Progenitor cell of endocrine pancreas (in vitro differentiated cells): Measurements from ENCODE around the gene GCAT. TPM values are rescaled to one million over a fixed set of nuclear protein-coding genes. Genes with fewer than 3 reads are reported as not detected.

ENCODE experiments used
- DNase-seq: peaks from one replicate; pipeline ENCODE4 v3.0.0; 2021; ENCODE audit warnings: low spot score; ENCODE audit not compliant: unreplicated experiment
- H3K27ac Mint-ChIP-seq: 2 replicates; pipeline ENCODE4 v1.8.0; 2021; ENCODE audit warnings: mild to moderate bottlenecking, moderate library complexity, mixed read lengths
- H3K27me3 Mint-ChIP-seq: 2 replicates; pipeline ENCODE4 v1.8.0; 2021; ENCODE audit warnings: mixed read lengths
- H3K36me3 Mint-ChIP-seq: 2 replicates; pipeline ENCODE4 v1.8.0; 2022; ENCODE audit warnings: mixed read lengths; ENCODE audit not compliant: insufficient read depth
- H3K4me1 Mint-ChIP-seq: 2 replicates; pipeline ENCODE4 v1.8.0; 2021; ENCODE audit warnings: low read depth, mixed read lengths
- H3K4me3 Mint-ChIP-seq: 2 replicates; pipeline ENCODE4 v1.8.0; 2021; ENCODE audit warnings: low read depth, mild to moderate bottlenecking, moderate library complexity, mixed read lengths
- H3K9me3 Mint-ChIP-seq: 2 replicates; pipeline ENCODE4 v1.8.0; 2021; ENCODE audit warnings: low read depth, mixed read lengths
- CTCF ChIP-seq: fragments of 200-600 bp; sonication (generic); IDR thresholded peaks from one replicate; pipeline ENCODE4 v1.5.0; 2021; ENCODE audit warnings: antibody characterized with exemption, mild to moderate bottlenecking; ENCODE audit not compliant: unreplicated experiment
- total RNA-seq: library from RNA; stranded (reverse); gene quantifications from 2 replicates; pipeline ENCODE4 v1.2.1, GENCODE V29; 2021

GCAT gene
- total RNA-seq, 1 donor from 2014 or later = 20.2 TPM

GRCh38 chr22:37815593-37815992, 7.9 kb downstream of the GCAT start:
- peaks cover 7% of the 10 kb centered on the region for H3K4me1 Mint-ChIP-seq
- H3K36me3 Mint-ChIP-seq = peaks cover 5% of the 10 kb centered on the region
- TF ChIP-seq CTCF = no peak
- DNase-seq = no peak
- H3K9me3 Mint-ChIP-seq = no peaks in the 10 kb centered on the region
- no peak overlapping the region for H3K27ac Mint-ChIP-seq
- no peak overlapping the region for H3K4me3 Mint-ChIP-seq
- peaks cover 16% of the 10 kb centered on the region for H3K27me3 Mint-ChIP-seq

- H3K36me3 Mint-ChIP-seq = peaks cover 5% of the 10 kb centered on the region
- DNase-seq = no peak
- no peak overlapping the region for H3K27ac Mint-ChIP-seq
- no peak overlapping the region for H3K4me3 Mint-ChIP-seq
- H3K4me1 Mint-ChIP-seq = peaks cover 7% of the 10 kb centered on the region
- no peak for TF ChIP-seq CTCF
- peaks cover 22% of the 10 kb centered on the region for H3K27me3 Mint-ChIP-seq
- no peaks in the 10 kb centered on the region for H3K9me3 Mint-ChIP-seq
Measured at GRCh38 chr22:37816543-37817180, 8.9 kb downstream of the GCAT start.

GRCh38 chr22:37817705-37818408, 10.1 kb downstream of the GCAT start:
- peaks cover 5% of the 10 kb centered on the region for H3K36me3 Mint-ChIP-seq
- peak; percentile 95 for TF ChIP-seq CTCF
- H3K4me3 Mint-ChIP-seq = peak overlapping the region; percentile 64
- peak; percentile 87 for DNase-seq
- no peaks in the 10 kb centered on the region for H3K9me3 Mint-ChIP-seq
- H3K27me3 Mint-ChIP-seq = peaks cover 32% of the 10 kb centered on the region
- H3K4me1 Mint-ChIP-seq = peaks cover 11% of the 10 kb centered on the region
- peak overlapping the region; percentile 89 for H3K27ac Mint-ChIP-seq

GRCh38 chr22:37818409-37819104, 10.8 kb downstream of the GCAT start:
- peak; percentile 48 for TF ChIP-seq CTCF
- DNase-seq = peak; percentile 42
- peak overlapping the region; percentile 64 for H3K4me3 Mint-ChIP-seq

GRCh38 chr22:37819105-37819433, 11.3 kb downstream of the GCAT start:
- Mint-ChIP-seq H3K4me1 (peaks cover 11% of the 10 kb centered on the region), H3K36me3 (peaks cover 3% of the 10 kb centered on the region), H3K9me3 (no peaks in the 10 kb centered on the region), H3K27me3 (peaks cover 40% of the 10 kb centered on the region), H3K4me3 (peak overlapping the region; percentile 29), H3K27ac (no peak overlapping the region)
- no peak for TF ChIP-seq CTCF
- DNase-seq = no peak

More at GRCh38 chr22:37818409-37819104, 10.8 kb downstream of the GCAT start:
- Mint-ChIP-seq H3K4me1 (peaks cover 11% of the 10 kb centered on the region), H3K9me3 (no peaks in the 10 kb centered on the region), H3K36me3 (peaks cover 3% of the 10 kb centered on the region), H3K27me3 (peaks cover 39% of the 10 kb centered on the region), H3K27ac (no peak overlapping the region)
